HepG2 (cell line): ENCODE data around the gene VAMP5. TPM values are rescaled to one million over a fixed set of nuclear protein-coding genes. Genes with fewer than 3 reads are reported as not detected.
"Not testable (repeated sequence)": the region's sequence is repeated elsewhere in the genome, so short reads cannot be mapped to it uniquely, and the experiment has no call there.

Experiments
- ATAC-seq: fragments of 200-7000 bp; cut with Tn5 transposase; 3 replicates; pipeline ENCODE4 v1.9.1; 2020; ENCODE audit warnings: mild to moderate bottlenecking, moderate library complexity
- BruUV-seq: library from RNA; stranded (reverse); fragments of 400-500 nt; replicated peaks from 2 replicates; lab custom pipeline; 2021; lab: Mats Ljungman, UMichigan
- CTCF ChIA-PET: fragments of 300-600 bp; formaldehyde crosslinking; extraction: SDS; loops from one replicate; lab custom pipeline; 2021; ENCODE audit warnings: low total read pairs, inconsistent platforms, low intra/inter-chr PET ratio; lab: Yijun Ruan, JAX
- POLR2A ChIA-PET: fragments of 350-600 bp; sonication (Branson Sonifier 250); formaldehyde crosslinking; loops from one replicate; lab custom pipeline; 2020; ENCODE audit warnings: antibody characterized with exemption, inconsistent platforms; lab: Yijun Ruan, JAX
- DNase-seq: peaks from one replicate; pipeline ENCODE4 v3.0.0-alpha.2; 2015; ENCODE audit warnings: low spot score
- FAIRE-seq: peaks from 3 replicates; lab custom pipeline; 2011; peaks lifted over from hg19 to GRCh38; lab: Jason Lieb, UNC
- H2AFZ ChIP-seq: one replicate; pipeline ENCODE4 v1.6.1; 2011; ENCODE audit warnings: low read length, inconsistent platforms
- H3K27ac ChIP-seq: fragments of 300-600 bp; 3 replicates; pipeline ENCODE4 v1.8.0; 2011; ENCODE audit warnings: mixed run types, mild to moderate bottlenecking, mixed read lengths, low read length, inconsistent platforms; ENCODE audit not compliant: insufficient read depth; ENCODE audit errors: extremely low read length
- H3K27me3 ChIP-seq, 2 experiments: fragments of 200-600 bp in 1 of 2; 2 replicates in 1 of 2; 3 replicates in 1 of 2; pipeline versions ENCODE4 v1.6.0 to v1.8.0; 2011; ENCODE audit warnings: low read length in 2 of 2, mild to moderate bottlenecking in 2 of 2, moderate library complexity in 2 of 2, inconsistent platforms in 1 of 2; ENCODE audit not compliant: insufficient read depth in 2 of 2, control insufficient read depth in 1 of 2
- H3K36me3 ChIP-seq, 2 experiments: fragments of 200-600 bp in 1 of 2; replicated peaks in 1 of 2; 2 replicates in 1 of 2; 3 replicates in 1 of 2; pipeline versions ENCODE4 v1.5.1 to v1.8.0; 2011; ENCODE audit warnings: low read length in 2 of 2, inconsistent platforms in 1 of 2; ENCODE audit not compliant: insufficient read depth in 2 of 2, control insufficient read depth in 1 of 2
- H3K4me1 ChIP-seq: 2 replicates; pipeline ENCODE4 v1.5.1; 2012; ENCODE audit warnings: low read length, inconsistent platforms; ENCODE audit not compliant: insufficient read depth
- H3K4me2 ChIP-seq: 2 replicates; pipeline ENCODE4 v1.6.0; 2011; ENCODE audit warnings: low read depth, low read length, inconsistent platforms
- H3K4me3 ChIP-seq, 3 experiments: fragments of 200-600 bp in 1 of 3; sonication (generic), shearing (Covaris generic) in 1 of 3; replicated peaks in 1 of 3; 2 replicates each; pipeline ENCODE4 v1.5.1; 2011 to 2016; ENCODE audit warnings: low read length in 3 of 3, inconsistent platforms in 2 of 3, low read depth in 2 of 3, mild to moderate bottlenecking in 2 of 3, control low read depth in 1 of 3, mixed read lengths in 1 of 3; ENCODE audit not compliant: insufficient read depth in 1 of 3
- H3K79me2 ChIP-seq: one replicate; pipeline ENCODE4 v1.6.1; 2011; ENCODE audit warnings: low read length, inconsistent platforms; ENCODE audit not compliant: insufficient read depth
- H3K9ac ChIP-seq: 2 replicates; pipeline ENCODE4 v1.6.0; 2011; ENCODE audit warnings: mild to moderate bottlenecking, low read depth, low read length, inconsistent platforms; ENCODE audit not compliant: insufficient read depth
- H3K9me3 ChIP-seq: 2 replicates; pipeline ENCODE4 v1.5.1; 2012; ENCODE audit warnings: mild to moderate bottlenecking, low read length
- H4K20me1 ChIP-seq: 2 replicates; pipeline ENCODE4 v1.6.0; 2011; ENCODE audit warnings: inconsistent platforms, mild to moderate bottlenecking, low read length, moderate library complexity; ENCODE audit not compliant: insufficient read depth
- CHD4 ChIP-seq: fragments of 200-600 bp; sonication (generic); IDR thresholded peaks from 2 replicates; pipeline ENCODE4 v1.7.0; 2017; ENCODE audit warnings: mild to moderate bottlenecking, low read length, borderline replicate concordance
- ZNF44 ChIP-seq: sonication (generic); formaldehyde crosslinking; IDR thresholded peaks from 2 replicates; pipeline ENCODE4 v1.5.1; 2020; ENCODE audit warnings: mild to moderate bottlenecking, missing genetic modification reagents
- ZNF558 ChIP-seq: sonication (generic); formaldehyde crosslinking; IDR thresholded peaks from 2 replicates; pipeline ENCODE4 v1.9.0; 2022; ENCODE audit warnings: mild to moderate bottlenecking, missing genetic modification reagents, borderline replicate concordance
- ZNF770 ChIP-seq: sonication (generic); formaldehyde crosslinking; IDR thresholded peaks from 2 replicates; pipeline ENCODE4 v1.5.0; 2020; ENCODE audit warnings: mild to moderate bottlenecking, missing genetic modification reagents
- ZNF773 ChIP-seq: sonication (generic); formaldehyde crosslinking; IDR thresholded peaks from 2 replicates; pipeline ENCODE4 v1.4.0; 2020; ENCODE audit warnings: missing genetic modification reagents, borderline replicate concordance
- ZNF816 ChIP-seq: sonication (generic); formaldehyde crosslinking; IDR thresholded peaks from 2 replicates; pipeline ENCODE4 v1.8.0; 2022; ENCODE audit warnings: missing genetic modification reagents, mild to moderate bottlenecking, borderline replicate concordance
- WGBS: methylation state at CpG from one replicate; pipeline ENCODE4 v1.1.6; 2017; ENCODE audit warnings: low lambda C conversion rate; 5-methylcytosine and 5-hydroxymethylcytosine counted together
- in situ Hi-C: cut with HindIII; loops from 2 replicates; pipeline ENCODE4 v1.10.0; 2017; ENCODE audit warnings: low pct_unique_long_range_greater_than_20kb; ENCODE audit not compliant: extremely low pct_ligation_motif_present
- intact Hi-C: fragments of 100-400 bp; cut with micrococcal nuclease; formaldehyde crosslinking; loops from one replicate; pipeline ENCODE4 v1.10.0; 2022; ENCODE audit not compliant: unreplicated experiment
- polyA plus RNA-seq, 8 experiments: library from polyadenylated mRNA; depleted of rRNA in 3 of 8; stranded (reverse) in 7 of 8; unstranded in 1 of 8; fragments of >200 nt; fragmentation: Illumina TruSeq in 4 of 8; extraction: Trizol in 4 of 8; gene quantifications; 2 replicates each; pipeline versions ENCODE4 v1.2.1 to v1.2.3, GENCODE V29; 2011 to 2016; ENCODE audit warnings: low read depth in 4 of 8, missing spikeins in 1 of 8, mixed read lengths in 1 of 8; ENCODE audit not compliant: insufficient read depth in 1 of 8
- total RNA-seq, 5 experiments: library from RNA; depleted of rRNA; stranded (reverse); fragments of >200 nt; fragmentation: Illumina TruSeq; extraction: Trizol; gene quantifications; 2 replicates each; pipeline ENCODE4 v1.2.3, GENCODE V29; 2016; ENCODE audit warnings: low read depth in 1 of 5
- TF ChIP-seq, protein P1 (sequence below), 2 experiments: sonication (generic) in 1 of 2; formaldehyde crosslinking in 1 of 2; IDR thresholded peaks; 2 replicates each; pipeline versions ENCODE4 v1.6.1 to v1.9.0; 2014 to 2022; ENCODE audit warnings: antibody characterized with exemption in 1 of 2, borderline replicate concordance in 1 of 2, inconsistent platforms in 1 of 2, low read depth in 1 of 2, missing genetic modification reagents in 1 of 2

Gene VAMP5
- total and polyA plus RNA-seq, 2 of the 13 experiments (the other 11 are each of a cell fraction or from before 2014, with no cell fraction given): 7.2 to 56.7 TPM

DNA sequence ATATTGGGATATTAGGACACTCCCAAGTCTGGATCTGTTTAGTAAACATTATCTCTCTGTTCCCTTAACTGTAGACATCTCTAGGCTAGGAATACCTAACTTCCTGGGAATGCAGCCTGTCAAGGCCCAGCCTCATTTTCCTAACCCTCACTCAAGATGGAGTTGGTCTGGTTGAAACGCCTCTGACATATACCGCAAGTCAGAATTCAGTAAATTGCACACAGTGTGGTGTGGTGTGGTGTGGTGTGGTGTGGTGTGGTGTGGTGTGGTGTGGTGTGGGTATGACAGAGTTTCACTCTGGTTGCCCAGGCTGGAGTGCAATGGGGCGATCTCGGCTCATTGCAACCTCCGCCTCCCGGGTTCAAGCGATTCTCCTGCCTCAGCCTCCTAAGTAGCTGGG, 30.5 kb downstream of the VAMP5 start:
- H3K4me2 ChIP-seq, in situ Hi-C loops, CTCF ChIA-PET, H3K4me3 ChIP-seq, DNase-seq, H3K9ac ChIP-seq, ATAC-seq, FAIRE-seq, H2AFZ ChIP-seq, H3K27ac ChIP-seq, BruUV-seq, H3K27me3 ChIP-seq, H3K9me3 ChIP-seq: not testable (repeated sequence)
- Histone ChIP-seq H4K20me1 (peaks cover 13% of the 10 kb centered on the region), H3K79me2 (peaks cover 47% of the 10 kb centered on the region), H3K36me3 (peaks cover 4 to 15% of the 10 kb centered on the region in 2 experiments), H3K4me1 (peaks cover 72% of the 10 kb centered on the region)
- intact Hi-C loops: loop anchor here (5.0 kb wide), 1 partner anchor 192 kb away; no protein-coding TSS in a partner anchor
- 0 out of 2 replicates have a peak, but pooled peaks have one; percentile 22 for TF ChIP-seq ZNF770 (CRISPR knock-in tag)
- WGBS: 95% methylated on average over 7 of the region's 7 CpGs
- POLR2A ChIA-PET: interaction anchor here (2.2 to 25.7 kb wide), 3 partner anchors 22 to 75 kb away, joined by 8 to 795 read pairs (median 17); partner anchors contain the start of genes MAT2A, RNF181, TMEM150A and VAMP5

DNA sequence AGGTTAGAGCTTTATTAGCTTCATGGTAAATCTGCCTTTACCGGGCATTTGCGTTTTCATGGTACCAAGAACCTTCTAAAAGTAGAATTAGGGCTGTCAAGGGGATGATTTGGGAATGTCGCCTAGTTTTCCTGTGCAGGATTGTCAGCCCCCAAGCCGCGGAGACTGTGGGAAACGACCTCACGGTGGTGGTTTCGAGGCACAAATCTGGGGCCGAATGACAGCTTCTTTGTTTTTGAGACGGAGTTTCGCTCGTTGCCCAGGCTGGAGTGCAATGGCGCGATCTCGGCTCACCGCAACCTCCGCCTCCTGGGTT, 31.1 kb downstream of the VAMP5 start:
- ChIA-PET POLR2A (interaction anchor here (1.7 to 25.7 kb wide), 5 partner anchors 10 to 76 kb away, joined by 8 to 795 read pairs (median 17); partner anchors contain the start of genes GGCX, MAT2A, RNF181 and TMEM150A), CTCF (no interaction called here)
- H3K27me3 ChIP-seq: no peaks in the 10 kb centered on the region; a peak in 1 of 5 replicates
- no peak for ATAC-seq
- H3K27ac ChIP-seq: peak overlapping the region; percentile 91
- intact Hi-C loops (no loop called here), in situ Hi-C loops (no loop called here)
- no TSS peak for BruUV-seq
- 0 out of 2 replicates have a peak, but pooled peaks have one; percentile 72 for TF ChIP-seq CHD4
- no peak for TF ChIP-seq ZNF558 (CRISPR knock-in tag)
- 0 out of 2 replicates have a peak, but pooled peaks have one; percentile 2 for TF ChIP-seq ZNF816 (CRISPR knock-in tag)
- 0 out of 2 replicates have a peak, but pooled peaks have one; percentile 1 for TF ChIP-seq ZNF44
- TF ChIP-seq, protein P1, sequence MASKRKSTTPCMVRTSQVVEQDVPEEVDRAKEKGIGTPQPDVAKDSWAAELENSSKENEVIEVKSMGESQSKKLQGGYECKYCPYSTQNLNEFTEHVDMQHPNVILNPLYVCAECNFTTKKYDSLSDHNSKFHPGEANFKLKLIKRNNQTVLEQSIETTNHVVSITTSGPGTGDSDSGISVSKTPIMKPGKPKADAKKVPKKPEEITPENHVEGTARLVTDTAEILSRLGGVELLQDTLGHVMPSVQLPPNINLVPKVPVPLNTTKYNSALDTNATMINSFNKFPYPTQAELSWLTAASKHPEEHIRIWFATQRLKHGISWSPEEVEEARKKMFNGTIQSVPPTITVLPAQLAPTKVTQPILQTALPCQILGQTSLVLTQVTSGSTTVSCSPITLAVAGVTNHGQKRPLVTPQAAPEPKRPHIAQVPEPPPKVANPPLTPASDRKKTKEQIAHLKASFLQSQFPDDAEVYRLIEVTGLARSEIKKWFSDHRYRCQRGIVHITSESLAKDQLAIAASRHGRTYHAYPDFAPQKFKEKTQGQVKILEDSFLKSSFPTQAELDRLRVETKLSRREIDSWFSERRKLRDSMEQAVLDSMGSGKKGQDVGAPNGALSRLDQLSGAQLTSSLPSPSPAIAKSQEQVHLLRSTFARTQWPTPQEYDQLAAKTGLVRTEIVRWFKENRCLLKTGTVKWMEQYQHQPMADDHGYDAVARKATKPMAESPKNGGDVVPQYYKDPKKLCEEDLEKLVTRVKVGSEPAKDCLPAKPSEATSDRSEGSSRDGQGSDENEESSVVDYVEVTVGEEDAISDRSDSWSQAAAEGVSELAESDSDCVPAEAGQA (IDR thresholded peaks at IDR 0.05; ENCODE audit: low read depth): no peak
- TF ChIP-seq, protein P1 (CRISPR knock-in tag; IDR thresholded peaks at IDR 0.05; ENCODE audit: borderline replicate concordance): 0 out of 2 replicates have a peak, but pooled peaks have one; percentile 2
- TF ChIP-seq ZNF773 (CRISPR knock-in tag): 0 out of 2 replicates have a peak, but pooled peaks have one; percentile 15
- peaks cover 70% of the 10 kb centered on the region for H3K4me1 ChIP-seq
- no peak overlapping the region for H3K4me2 ChIP-seq
- peaks cover 45% of the 10 kb centered on the region for H3K79me2 ChIP-seq
- H3K9ac ChIP-seq: no peak overlapping the region; the same call in 1 of the 2 replicates
- WGBS: 96% methylated on average over 17 of the region's 17 CpGs
- H3K36me3 ChIP-seq: peaks cover 4 to 16% of the 10 kb centered on the region in 2 experiments
- H2AFZ ChIP-seq: no peak overlapping the region
- no peak for DNase-seq
- no peak overlapping the region for H3K4me3 ChIP-seq
- FAIRE-seq: no peak
- H4K20me1 ChIP-seq: peaks cover 13% of the 10 kb centered on the region
- no peaks in the 10 kb centered on the region for H3K9me3 ChIP-seq
